Stimulated activated naive CD8-positive, alpha-beta T cell treated with anti-CD3 and anti-CD28 coated beads, Interleukin-15, amount 100 ng/mL, for 72 hours (primary cell): ENCODE results near the gene ANAPC13.

ENCODE experiments used
- ATAC-seq: fragments of 150-1000 bp; cut with Tn5 transposase; 2 replicates; pipeline ENCODE4 v1.10.0; 2021; ENCODE audit warnings: mild to moderate bottlenecking, moderate library complexity
- DNase-seq, 2 donors: peaks; one replicate each; pipeline ENCODE4 v3.0.0; 2021 to 2022
- H3K27ac Mint-ChIP-seq, 2 donors: one replicate each; pipeline ENCODE4 v1.8.0; 2022; ENCODE audit warnings: mild to moderate bottlenecking in 2 of 2, mixed read lengths in 2 of 2, moderate library complexity in 2 of 2
- H3K27me3 Mint-ChIP-seq: one replicate; pipeline ENCODE4 v1.8.0; 2022; ENCODE audit warnings: mixed read lengths
- H3K4me1 Mint-ChIP-seq: one replicate; pipeline ENCODE4 v1.8.0; 2022; ENCODE audit warnings: mild to moderate bottlenecking, mixed read lengths
- H3K4me3 Mint-ChIP-seq, 2 donors: one replicate each; pipeline ENCODE4 v1.8.0; 2022; ENCODE audit warnings: mild to moderate bottlenecking in 2 of 2, mixed read lengths in 2 of 2, moderate library complexity in 1 of 2
- H3K9me3 Mint-ChIP-seq, 2 donors: one replicate each; pipeline ENCODE4 v1.8.0; 2022; ENCODE audit warnings: mixed read lengths in 2 of 2

Gene ANAPC13

DNA sequence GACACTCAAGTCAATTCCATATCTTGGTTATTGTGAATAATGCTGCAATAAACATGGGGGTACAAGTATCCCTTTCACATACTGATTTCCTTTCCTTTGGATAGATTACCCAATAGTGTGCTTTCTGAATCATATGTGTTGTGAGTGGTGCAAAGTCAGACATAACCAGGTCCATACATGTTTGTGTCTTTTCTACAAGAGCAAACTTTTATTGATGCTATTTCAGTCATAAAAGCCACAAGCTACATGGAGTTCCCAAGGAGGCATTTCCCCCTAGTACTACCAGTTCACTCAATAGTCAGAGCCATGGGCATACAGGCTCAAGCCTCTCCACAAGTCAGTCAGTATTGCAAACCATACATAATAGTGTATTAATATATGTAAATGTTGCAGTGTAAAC lies 10.2 kb upstream of the ANAPC13 start:
- Mint-ChIP-seq H3K4me3 (no peak overlapping the region), H3K27me3 (no peaks in the 10 kb centered on the region), H3K4me1 (peaks cover 57% of the 10 kb centered on the region), H3K27ac (no peak overlapping the region), H3K9me3 (peaks cover 2 to 14% of the 10 kb centered on the region in 2 donors)
- no peak for DNase-seq
- no peak for ATAC-seq

DNA sequence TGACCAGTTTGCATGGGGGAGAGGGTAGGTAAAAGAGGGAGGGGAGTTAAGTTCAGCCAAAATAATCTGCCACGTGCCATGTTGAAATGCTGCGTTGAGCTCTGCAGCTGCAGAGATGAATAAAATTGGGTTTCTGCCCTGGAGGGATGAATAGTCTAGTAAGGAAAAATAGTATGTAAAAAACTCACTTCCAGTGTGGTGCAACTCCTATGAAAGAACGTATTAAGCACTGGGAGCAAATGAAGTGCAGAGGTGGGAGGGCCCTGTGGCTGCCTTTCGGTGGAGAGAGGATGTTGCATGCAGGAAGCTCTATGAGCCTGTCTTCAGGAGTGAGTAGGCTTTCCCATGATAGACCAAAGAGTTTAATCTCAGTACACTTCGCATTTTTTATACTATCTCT lies 8.7 kb upstream of the ANAPC13 start:
- H3K9me3 Mint-ChIP-seq = peaks cover 0 to 9% of the 10 kb centered on the region in 2 donors
- H3K4me3 Mint-ChIP-seq = no peak overlapping the region
- peaks cover 62% of the 10 kb centered on the region for H3K4me1 Mint-ChIP-seq
- no peaks in the 10 kb centered on the region for H3K27me3 Mint-ChIP-seq
- DNase-seq (no peak), ATAC-seq (no peak)
- H3K27ac Mint-ChIP-seq = no peak overlapping the region

DNA sequence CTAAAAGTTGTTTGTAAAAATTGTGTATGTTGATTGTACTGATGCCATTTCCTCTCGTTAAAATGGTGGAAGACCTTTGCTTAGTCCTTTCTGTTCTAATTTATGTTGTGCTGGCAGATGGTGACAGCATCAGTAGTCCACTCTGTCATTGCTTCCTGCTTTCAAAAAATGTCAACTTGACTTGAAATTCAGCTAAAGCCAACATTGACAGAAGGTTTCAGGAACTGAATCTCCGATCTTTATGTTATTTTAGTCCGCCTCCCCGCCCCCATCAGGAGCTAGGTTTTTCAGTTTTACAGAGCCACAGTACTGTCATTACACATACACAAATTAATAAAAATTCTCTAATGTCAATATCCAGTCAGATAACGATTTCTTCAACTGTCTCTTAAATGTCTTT lies 1.6 kb upstream of the ANAPC13 start:
- ATAC-seq = no peak
- Mint-ChIP-seq H3K4me1 (peaks cover 59% of the 10 kb centered on the region), H3K27me3 (no peaks in the 10 kb centered on the region), H3K9me3 (no peaks in the 10 kb centered on the region), H3K4me3 (peak overlapping the region; percentile 96 to 100), H3K27ac (peak overlapping the region; percentile 87 to 98)
- DNase-seq = no peak

DNA sequence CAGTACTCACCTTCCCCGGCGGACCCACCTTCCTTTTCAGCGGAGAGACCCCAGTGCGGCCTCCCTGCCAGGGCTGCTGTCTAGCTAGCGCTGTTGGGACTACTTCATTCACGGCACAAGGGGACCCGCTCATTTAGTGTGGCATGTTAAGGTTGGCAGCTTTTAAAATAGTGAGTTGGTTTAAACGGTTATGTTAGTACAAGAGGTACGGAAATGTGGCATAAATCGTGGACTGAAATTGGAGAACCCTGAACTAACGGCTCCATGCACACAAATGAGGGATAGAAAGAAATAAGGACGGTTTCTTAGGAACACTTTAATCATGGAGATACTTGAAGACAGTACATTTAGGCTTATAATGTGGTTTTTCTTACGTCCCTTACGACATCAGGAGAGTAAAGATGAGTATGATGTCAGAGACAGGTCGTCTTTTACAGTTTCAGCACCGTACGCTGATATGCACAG lies 824 bp upstream of the ANAPC13 start:
- no peaks in the 10 kb centered on the region for H3K9me3 Mint-ChIP-seq
- peak overlapping the region; percentile 96 to 100 for H3K4me3 Mint-ChIP-seq
- peak overlapping the region; percentile 98 to 99 for H3K27ac Mint-ChIP-seq
- ATAC-seq (peak; percentile 41), DNase-seq (no peak)
- peaks cover 62% of the 10 kb centered on the region for H3K4me1 Mint-ChIP-seq
- H3K27me3 Mint-ChIP-seq = no peaks in the 10 kb centered on the region

DNA sequence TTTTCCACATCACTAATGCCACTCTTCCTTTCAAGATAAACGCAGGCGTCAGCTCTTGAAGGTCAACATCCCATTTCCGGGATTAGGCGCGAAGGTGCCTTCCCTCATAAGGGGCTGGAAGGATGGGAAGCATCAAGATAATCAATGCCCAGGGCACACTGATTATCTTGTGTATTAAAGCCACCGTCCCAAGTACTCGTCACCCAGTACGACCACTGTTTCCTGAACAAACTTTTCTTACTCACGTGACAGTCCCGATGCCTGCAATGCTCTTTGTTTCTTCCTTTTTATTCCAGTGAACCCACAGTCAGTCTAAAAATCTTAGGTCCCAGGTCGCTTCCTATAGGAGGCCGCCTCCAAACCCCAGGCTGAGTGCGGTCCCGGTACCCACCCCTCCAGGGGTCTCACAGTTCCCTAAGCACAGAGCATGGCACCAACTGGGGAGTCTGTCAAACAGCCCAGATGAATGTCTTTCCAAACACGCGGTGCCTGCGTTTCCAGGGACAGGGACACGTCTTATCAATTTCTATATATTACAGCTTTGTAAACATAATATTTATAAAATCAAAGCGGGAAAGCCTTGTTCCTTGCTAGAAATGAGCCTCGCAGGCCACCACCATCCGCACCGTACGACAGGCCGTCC lies 589 bp downstream of the ANAPC13 start:
- ATAC-seq = peak; percentile 3
- no peaks in the 10 kb centered on the region for H3K9me3 Mint-ChIP-seq
- peak overlapping the region; percentile 96 to 100 for H3K4me3 Mint-ChIP-seq
- H3K4me1 Mint-ChIP-seq = peaks cover 53% of the 10 kb centered on the region
- H3K27ac Mint-ChIP-seq = peak overlapping the region; percentile 98 to 99
- DNase-seq = no peak
- H3K27me3 Mint-ChIP-seq = no peaks in the 10 kb centered on the region

DNA sequence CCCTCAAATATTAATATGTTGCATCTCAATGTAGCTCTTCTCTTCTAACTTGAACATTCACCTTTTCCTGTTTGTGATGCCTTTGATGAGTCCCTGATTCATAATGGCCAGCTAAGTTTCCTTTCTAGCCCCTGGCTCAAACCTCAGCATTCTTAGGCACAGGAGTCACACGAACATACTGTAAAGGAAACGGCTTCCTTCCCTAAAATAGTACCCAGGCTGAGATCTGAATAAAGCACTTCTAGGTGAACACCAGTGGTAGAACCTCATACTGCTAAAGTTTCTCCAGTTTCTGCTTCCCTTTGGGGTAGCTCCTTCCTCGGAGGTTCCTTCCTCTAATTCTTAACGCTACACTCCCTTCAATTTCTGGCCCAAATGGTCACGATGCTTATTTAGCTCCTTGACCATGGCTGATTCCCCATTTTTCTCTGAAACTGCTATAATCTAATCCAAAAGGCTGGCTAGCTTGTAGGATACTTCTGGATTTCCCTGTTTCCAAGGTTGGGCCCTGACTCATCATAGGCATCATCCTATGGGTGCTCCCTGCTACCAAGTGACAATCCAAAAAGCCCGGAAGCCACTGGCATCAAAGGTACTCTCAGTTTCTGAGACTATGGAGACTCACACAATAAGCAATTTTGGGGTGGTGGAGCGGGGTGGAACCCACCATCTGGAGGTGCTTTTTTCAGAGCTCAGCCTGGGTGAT lies 2.4 kb downstream of the ANAPC13 start:
- DNase-seq (no peak), ATAC-seq (no peak)
- Mint-ChIP-seq H3K4me3 (peak overlapping the region; percentile 39 to 44), H3K27me3 (no peaks in the 10 kb centered on the region), H3K27ac (peak overlapping the region; percentile 48 to 58), H3K9me3 (no peaks in the 10 kb centered on the region), H3K4me1 (peaks cover 42% of the 10 kb centered on the region)

DNA sequence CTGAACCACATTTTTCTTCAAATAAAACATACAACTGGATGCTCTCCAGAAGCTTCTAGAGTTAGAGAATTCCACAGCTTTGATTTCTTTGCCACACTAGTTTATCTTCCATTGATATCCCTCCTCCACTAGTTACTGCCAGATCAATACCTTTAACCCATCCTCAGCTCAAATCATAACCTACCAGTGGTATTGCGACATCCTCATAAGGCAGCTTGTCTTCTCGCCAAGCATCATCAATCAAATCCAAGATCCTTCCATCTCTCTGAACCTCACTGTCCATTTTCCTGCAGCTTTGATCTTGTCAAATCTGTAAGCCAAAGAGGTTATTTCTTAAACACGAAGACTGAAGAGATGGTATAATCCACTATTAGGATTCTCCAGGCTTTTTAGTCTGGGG lies 3.2 kb downstream of the ANAPC13 start:
- ATAC-seq = no peak
- H3K4me3 Mint-ChIP-seq = no peak overlapping the region
- H3K27ac Mint-ChIP-seq = no peak overlapping the region
- no peak for DNase-seq
- no peaks in the 10 kb centered on the region for H3K27me3 Mint-ChIP-seq
- no peaks in the 10 kb centered on the region for H3K9me3 Mint-ChIP-seq
- peaks cover 35% of the 10 kb centered on the region for H3K4me1 Mint-ChIP-seq

DNA sequence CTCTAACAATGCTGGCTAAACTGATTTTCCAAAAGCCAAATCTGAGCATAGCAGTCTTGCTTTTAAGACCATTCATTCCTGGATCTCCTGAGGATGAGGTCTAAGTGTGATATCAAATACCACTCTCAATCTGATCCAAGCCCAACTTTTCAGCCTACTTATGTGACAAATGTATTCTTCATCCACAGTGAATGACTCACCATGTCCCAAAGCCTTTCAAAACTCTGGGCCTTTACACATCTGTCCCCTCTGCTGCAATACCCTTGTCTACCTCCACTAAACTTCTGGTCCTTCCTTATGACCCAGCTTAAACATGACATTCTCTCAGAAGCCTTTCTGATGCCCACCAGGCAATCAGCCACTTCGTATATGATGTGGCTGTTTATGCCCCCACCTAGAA lies 4.6 kb downstream of the ANAPC13 start:
- DNase-seq (no peak), ATAC-seq (no peak)
- Mint-ChIP-seq H3K27me3 (no peaks in the 10 kb centered on the region), H3K4me1 (peaks cover 30% of the 10 kb centered on the region), H3K9me3 (no peaks in the 10 kb centered on the region), H3K27ac (no peak overlapping the region), H3K4me3 (no peak overlapping the region)

DNA sequence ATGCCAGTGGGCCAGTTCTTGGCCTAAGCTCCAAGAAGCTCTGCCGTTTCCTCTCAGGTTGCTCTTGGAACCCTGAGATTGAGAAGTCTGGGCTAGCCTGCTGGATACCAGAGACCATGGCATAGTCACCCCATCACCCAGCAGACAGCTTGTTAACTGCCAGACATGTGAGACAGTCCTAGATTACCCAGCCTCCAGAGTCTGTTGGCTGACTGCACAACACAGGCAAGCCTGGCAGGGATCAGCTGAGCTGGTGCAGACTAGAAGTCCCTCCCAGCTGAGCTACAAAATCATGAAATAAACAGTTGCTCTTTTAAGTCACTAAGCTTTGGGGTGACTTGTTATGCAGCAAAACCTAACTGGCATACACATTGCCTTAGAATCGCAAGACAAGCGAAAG lies 5.2 kb downstream of the ANAPC13 start:
- DNase-seq = no peak
- no peak overlapping the region for H3K4me3 Mint-ChIP-seq
- H3K9me3 Mint-ChIP-seq = no peaks in the 10 kb centered on the region
- H3K4me1 Mint-ChIP-seq = peaks cover 30% of the 10 kb centered on the region
- no peak overlapping the region for H3K27ac Mint-ChIP-seq
- no peaks in the 10 kb centered on the region for H3K27me3 Mint-ChIP-seq
- ATAC-seq = no peak

DNA sequence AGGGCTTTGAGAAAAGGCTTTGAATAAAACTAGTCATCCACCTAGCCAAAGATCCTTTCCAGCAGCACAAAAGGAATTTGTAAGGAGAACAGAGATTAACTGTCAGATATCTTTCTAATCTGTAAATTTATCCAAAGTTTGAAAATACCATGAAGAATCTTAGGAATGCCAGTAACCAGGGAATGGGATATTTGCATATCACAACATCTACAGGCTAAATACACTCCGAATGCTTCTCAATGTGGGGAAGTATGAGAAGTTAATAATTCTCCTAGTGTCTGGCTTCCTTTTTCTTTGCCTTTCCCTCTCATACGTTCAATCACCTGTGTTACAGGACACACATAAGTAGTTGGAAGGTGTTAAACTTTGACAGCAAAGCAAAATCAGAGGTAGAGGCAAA lies 7.8 kb downstream of the ANAPC13 start:
- DNase-seq (no peak), ATAC-seq (no peak)
- no peak overlapping the region for H3K27ac Mint-ChIP-seq
- H3K27me3 Mint-ChIP-seq = no peaks in the 10 kb centered on the region
- peaks cover 8% of the 10 kb centered on the region for H3K4me1 Mint-ChIP-seq
- no peaks in the 10 kb centered on the region for H3K9me3 Mint-ChIP-seq
- H3K4me3 Mint-ChIP-seq = no peak overlapping the region

DNA sequence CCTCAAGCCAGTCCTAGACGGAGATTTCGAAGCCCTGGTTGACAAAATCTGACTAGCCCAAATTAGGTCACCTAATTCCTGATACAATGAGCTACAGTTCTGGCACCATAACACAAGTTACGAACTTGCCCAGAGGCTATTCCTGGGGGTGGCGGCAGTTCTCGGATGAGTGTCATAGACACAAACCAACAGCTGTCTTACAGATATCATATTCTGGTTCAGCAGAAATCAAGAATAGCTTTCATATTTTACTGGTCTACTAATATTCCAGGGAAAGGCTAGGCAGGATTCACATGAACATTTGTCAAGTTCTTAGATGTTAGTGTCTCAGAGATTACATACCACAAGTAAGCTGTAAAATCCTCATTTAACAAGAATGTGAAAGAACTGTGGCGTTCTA lies 8.8 kb downstream of the ANAPC13 start:
- no peak for ATAC-seq
- H3K27ac Mint-ChIP-seq = no peak overlapping the region
- no peaks in the 10 kb centered on the region for H3K4me1 Mint-ChIP-seq
- no peaks in the 10 kb centered on the region for H3K27me3 Mint-ChIP-seq
- H3K9me3 Mint-ChIP-seq = no peaks in the 10 kb centered on the region
- no peak for DNase-seq
- no peak overlapping the region for H3K4me3 Mint-ChIP-seq

DNA sequence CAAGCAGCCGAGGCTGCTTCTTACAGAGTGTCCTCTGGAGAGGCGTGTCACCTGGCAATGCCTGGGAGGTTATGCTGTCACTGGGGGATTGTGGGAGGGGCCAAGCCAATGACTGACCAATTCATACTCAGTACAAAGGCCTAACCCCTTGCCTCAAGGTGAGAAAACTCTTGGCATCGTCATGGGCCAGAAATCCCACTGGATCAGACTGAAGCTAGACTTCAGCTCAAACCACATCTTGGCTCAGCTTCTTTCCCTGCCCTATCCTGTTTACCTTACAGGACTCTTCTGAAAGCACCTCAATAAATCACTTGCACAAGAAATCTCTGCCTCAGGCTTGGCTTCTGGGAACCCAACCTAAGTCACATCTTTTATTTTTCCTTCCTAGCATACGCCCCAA lies 9.5 kb downstream of the ANAPC13 start:
- no peaks in the 10 kb centered on the region for H3K9me3 Mint-ChIP-seq
- no peaks in the 10 kb centered on the region for H3K4me1 Mint-ChIP-seq
- no peak overlapping the region for H3K27ac Mint-ChIP-seq
- no peak for ATAC-seq
- H3K4me3 Mint-ChIP-seq = no peak overlapping the region
- no peak for DNase-seq
- no peaks in the 10 kb centered on the region for H3K27me3 Mint-ChIP-seq

DNA sequence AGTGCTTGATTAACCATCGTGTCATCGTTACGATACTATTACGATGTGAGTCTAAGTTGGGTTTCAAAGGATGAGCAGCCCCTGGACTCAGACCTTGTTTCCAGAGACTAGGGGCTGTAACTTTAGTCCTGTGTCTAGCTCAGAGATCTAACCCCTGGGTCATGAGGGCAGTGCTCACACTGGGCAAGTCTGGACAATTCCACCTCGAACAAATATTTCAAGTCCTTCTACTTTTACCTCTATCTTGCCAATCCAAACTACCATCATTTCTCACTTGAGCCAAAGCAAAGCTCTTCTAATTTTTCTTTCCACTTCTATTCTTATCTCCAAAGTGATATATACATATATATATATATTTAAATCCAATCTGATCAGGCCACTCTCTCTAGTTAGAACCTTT lies 10.8 kb downstream of the ANAPC13 start:
- Mint-ChIP-seq H3K27ac (no peak overlapping the region), H3K4me1 (no peaks in the 10 kb centered on the region), H3K9me3 (no peaks in the 10 kb centered on the region), H3K27me3 (no peaks in the 10 kb centered on the region), H3K4me3 (no peak overlapping the region)
- no peak for DNase-seq
- ATAC-seq = no peak

DNA sequence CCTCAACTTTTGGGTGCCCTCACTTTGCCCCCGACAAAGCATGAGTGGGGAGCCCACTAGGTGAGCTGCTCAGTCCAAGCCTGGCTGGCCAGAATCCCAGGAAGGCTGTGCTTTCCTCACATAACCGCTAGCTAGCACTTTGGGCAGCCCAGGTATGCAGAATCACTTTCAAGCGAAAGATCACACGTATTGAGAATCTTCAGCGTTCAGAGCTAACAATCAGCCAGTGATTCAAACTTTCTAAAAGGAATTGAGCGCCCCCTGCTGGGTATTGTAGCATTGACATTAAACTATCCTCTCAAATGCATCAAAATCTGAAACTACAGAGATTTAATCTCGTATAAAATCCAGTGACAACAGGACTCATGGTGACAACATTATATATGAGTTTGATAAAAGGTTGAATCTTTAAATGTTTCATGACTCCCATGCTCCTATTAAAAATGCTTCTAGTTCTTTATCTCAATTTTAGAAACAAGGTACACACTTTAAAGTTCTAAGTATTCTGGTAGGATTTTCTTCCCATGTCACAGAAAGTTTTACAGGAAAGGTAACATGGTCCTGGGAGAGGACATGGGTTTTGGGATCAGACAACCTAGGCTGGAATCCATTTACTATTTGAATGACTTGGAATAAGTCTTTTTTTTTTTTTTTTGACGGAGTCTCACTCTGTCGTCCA lies 11.8 kb downstream of the ANAPC13 start:
- no peaks in the 10 kb centered on the region for H3K4me1 Mint-ChIP-seq
- no peak overlapping the region for H3K4me3 Mint-ChIP-seq
- ATAC-seq (peak; percentile 75), DNase-seq (peak; percentile 55 to 68)
- H3K27me3 Mint-ChIP-seq = no peaks in the 10 kb centered on the region
- H3K9me3 Mint-ChIP-seq = no peaks in the 10 kb centered on the region
- H3K27ac Mint-ChIP-seq = no peak overlapping the region

DNA sequence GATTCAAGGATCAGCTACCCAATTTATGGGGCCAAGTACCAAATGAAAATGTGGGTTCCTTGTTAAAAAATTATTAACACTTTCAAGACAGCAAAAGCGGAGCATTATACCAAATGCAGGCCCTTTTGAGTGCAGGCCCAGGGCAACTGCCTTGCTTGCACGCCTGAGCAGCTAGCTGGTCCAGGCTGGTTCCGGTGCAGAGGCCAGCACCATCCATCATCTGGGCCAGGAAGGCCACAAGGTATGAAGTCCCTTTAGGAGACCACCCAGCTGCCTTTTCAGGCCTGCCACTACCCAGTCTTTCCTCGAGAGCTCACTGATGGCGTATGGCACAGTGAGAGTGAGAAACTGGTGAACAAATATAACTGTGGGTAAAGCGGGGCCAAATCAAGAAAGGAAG lies 13.0 kb downstream of the ANAPC13 start:
- Mint-ChIP-seq H3K4me3 (no peak overlapping the region), H3K9me3 (no peaks in the 10 kb centered on the region), H3K27ac (no peak overlapping the region), H3K4me1 (no peaks in the 10 kb centered on the region), H3K27me3 (no peaks in the 10 kb centered on the region)
- ATAC-seq (no peak), DNase-seq (no peak)

DNA sequence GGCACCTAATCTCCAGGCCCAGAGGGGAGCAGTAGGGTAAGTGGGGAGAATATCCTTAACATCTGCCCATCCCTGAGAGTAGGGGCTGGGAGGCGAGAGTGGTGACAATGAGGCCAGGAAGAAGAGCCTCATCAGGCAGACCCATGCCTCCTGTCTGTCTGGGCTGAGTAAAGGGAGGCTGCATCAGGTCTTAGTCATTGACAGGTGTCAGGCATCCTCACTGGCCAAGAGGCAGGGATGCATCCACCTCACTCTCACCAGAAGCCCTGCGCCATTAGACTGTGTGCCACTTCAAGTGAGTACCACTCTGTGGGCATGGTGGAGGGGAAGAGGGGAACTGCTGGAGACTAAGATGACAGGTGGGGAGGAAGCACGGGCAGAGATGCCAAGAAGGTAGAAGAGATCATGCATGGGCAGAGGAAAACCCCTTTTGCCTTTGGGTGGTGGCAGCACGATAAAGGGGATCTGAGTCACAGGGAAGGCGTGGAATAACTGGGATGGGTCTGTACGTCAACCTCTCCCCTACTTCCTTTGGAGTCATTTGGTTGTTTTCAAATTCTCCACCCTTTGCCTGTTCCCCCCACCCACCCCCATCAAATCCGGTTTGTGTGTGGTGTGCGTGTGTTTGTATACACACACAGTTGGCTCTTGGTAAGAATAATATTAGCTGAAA lies 14.1 kb downstream of the ANAPC13 start:
- no peak overlapping the region for H3K4me3 Mint-ChIP-seq
- H3K27ac Mint-ChIP-seq = peak overlapping the region in 1 of 2 donors; percentile 22
- no peaks in the 10 kb centered on the region for H3K27me3 Mint-ChIP-seq
- no peaks in the 10 kb centered on the region for H3K9me3 Mint-ChIP-seq
- no peak for ATAC-seq
- DNase-seq = no peak
- no peaks in the 10 kb centered on the region for H3K4me1 Mint-ChIP-seq
